ENCODE data around the gene DOCK7. TPM values are rescaled to one million over a fixed set of nuclear protein-coding genes. Genes with fewer than 3 reads are reported as not detected.

Gene DOCK7
- polyA plus RNA-seq, 1 of the 3 experiments (the other 2 are of a cell fraction) = 27.6 TPM

- 0 out of 2 replicates have a peak, but pooled peaks have one; percentile 54 for TF ChIP-seq REST (IDR thresholded peaks at IDR 0.05; ENCODE audit: low read depth, low read length)
- no peak for TF ChIP-seq JUND (IDR thresholded peaks at IDR 0.05)
- TF ChIP-seq USF1 (IDR thresholded peaks at IDR 0.05; ENCODE audit: borderline replicate concordance, low read depth) = no peak
- no peak for TF ChIP-seq SMC3 (IDR thresholded peaks at IDR 0.05; ENCODE audit: low read depth, low read length)
- peak; percentile 89; the same call in 1 of the 2 replicates for TF ChIP-seq RFX5 (IDR thresholded peaks at IDR 0.05; ENCODE audit: low read length)
- TF ChIP-seq CHD2 (IDR thresholded peaks at IDR 0.05; ENCODE audit: low read length, partially characterized antibody) = no peak
- no peak for TF ChIP-seq EZH2phosphoT487 (IDR thresholded peaks at IDR 0.05; ENCODE audit: borderline replicate concordance, low read depth)
- TF ChIP-seq RXRA (IDR thresholded peaks at IDR 0.05; ENCODE audit: borderline replicate concordance, low read depth) = no peak
- TF ChIP-seq MXI1 (IDR thresholded peaks at IDR 0.05; ENCODE audit: low read depth, low read length) = no peak; the same call in 1 of the 2 replicates
- TF ChIP-seq POLR2AphosphoS5 (IDR thresholded peaks at IDR 0.05; ENCODE audit: low read depth, low read length) = peak; percentile 97
- no peak for TF ChIP-seq NFIC (IDR thresholded peaks at IDR 0.05; ENCODE audit: borderline replicate concordance)
- peak; percentile 26; the same call in 1 of the 2 replicates for TF ChIP-seq GABPA (IDR thresholded peaks at IDR 0.05; ENCODE audit: low read depth)
- TF ChIP-seq EP300 (IDR thresholded peaks at IDR 0.05; ENCODE audit: borderline replicate concordance in 1 of 2, low read depth in 1 of 2, low read length in 1 of 2) = 0 out of 4 replicates have a peak, but pooled peaks of 1 of the 2 experiments have one; percentile 4
- TF ChIP-seq TEAD4 (IDR thresholded peaks at IDR 0.05; ENCODE audit: borderline replicate concordance, insufficient read depth) = no peak
- TF ChIP-seq PBX3 (IDR thresholded peaks at IDR 0.05) = no peak
- TF ChIP-seq IRF3 (IDR thresholded peaks at IDR 0.05; ENCODE audit: low read depth, low read length) = no peak
- no peak for TF ChIP-seq FOXM1 (IDR thresholded peaks at IDR 0.05; ENCODE audit: low read depth)
- no peak for TF ChIP-seq CTCF (IDR thresholded peaks at IDR 0.05)
- TF ChIP-seq FOXJ3 (CRISPR knock-in tag; IDR thresholded peaks at IDR 0.05) = no peak
- no peak for TF ChIP-seq GATA2 (CRISPR knock-in tag; IDR thresholded peaks at IDR 0.05)
- TF ChIP-seq MEF2A (IDR thresholded peaks at IDR 0.05; ENCODE audit: borderline replicate concordance, low read depth) = no peak
These were observed 252.1 kb downstream of the DOCK7 start (continued) for GRCh38 chr1:62436039-62436465.

All from SK-N-SH (cell line).